WTC11 (cell line): Measurements from ENCODE around the gene RUSF1. TPM values are rescaled to one million over a fixed set of nuclear protein-coding genes. Genes with fewer than 3 reads are reported as not detected.

ENCODE experiments used
- ATAC-seq: fragments of 200-7000 bp; cut with Tn5 transposase; 2 replicates; pipeline ENCODE4 v1.10.0; 2021; ENCODE audit warnings: mild to moderate bottlenecking, moderate library complexity
- CTCF ChIA-PET: fragments of 300-600 bp; sonication (Branson Sonifier 250); formaldehyde crosslinking; loops from one replicate; lab custom pipeline; 2021; ENCODE audit warnings: antibody characterized with exemption; lab: Charles Lee
- POLR2A ChIA-PET: fragments of 350-600 bp; sonication (Branson Sonifier 250); formaldehyde crosslinking; loops from one replicate; lab custom pipeline; 2021; ENCODE audit warnings: antibody characterized with exemption; lab: Charles Lee
- DNase-seq: peaks from one replicate; pipeline ENCODE4 v3.0.0; 2021; ENCODE audit warnings: low spot score
- H3K27ac Mint-ChIP-seq: 2 replicates; pipeline ENCODE4 v1.8.0; 2021; ENCODE audit warnings: mixed read lengths
- H3K27me3 Mint-ChIP-seq: 2 replicates; pipeline ENCODE4 v1.8.0; 2021; ENCODE audit warnings: low read depth, mild to moderate bottlenecking, moderate library complexity, mixed read lengths
- H3K36me3 Mint-ChIP-seq: 2 replicates; pipeline ENCODE4 v1.8.0; 2021; ENCODE audit warnings: mixed read lengths
- H3K4me1 Mint-ChIP-seq: 2 replicates; pipeline ENCODE4 v1.8.0; 2022; ENCODE audit warnings: mixed read lengths
- H3K4me3 Mint-ChIP-seq: 2 replicates; pipeline ENCODE4 v1.8.0; 2021; ENCODE audit warnings: mild to moderate bottlenecking, moderate library complexity, mixed read lengths
- H3K9me3 Mint-ChIP-seq: 2 replicates; pipeline ENCODE4 v1.8.0; 2021; ENCODE audit warnings: mixed read lengths
- CTCF ChIP-seq: fragments of 200-600 bp; IDR thresholded peaks from 2 replicates; pipeline ENCODE4 v1.8.0; 2022; ENCODE audit warnings: antibody characterized with exemption
- FOXP4 ChIP-seq: sonication (generic); formaldehyde crosslinking; IDR thresholded peaks from 2 replicates; pipeline ENCODE4 v1.8.0; 2022; ENCODE audit warnings: mild to moderate bottlenecking, missing genetic modification reagents
- GTF2I ChIP-seq: fragments of 250-450 bp; sonication (Bioruptor Pico); conservative IDR thresholded peaks from 2 replicates; pipeline ENCODE4 v1.4.0; 2021; ENCODE audit warnings: mild to moderate bottlenecking
- HMGA2 ChIP-seq: fragments of 250-450 bp; sonication (Bioruptor Pico); IDR thresholded peaks from 2 replicates; pipeline ENCODE4 v1.4.0; 2021; ENCODE audit warnings: mild to moderate bottlenecking, moderate library complexity
- IRF2 ChIP-seq: sonication (generic); formaldehyde crosslinking; IDR thresholded peaks from 2 replicates; pipeline ENCODE4 v1.8.0; 2022; ENCODE audit warnings: low read depth, missing genetic modification reagents, borderline replicate concordance
- JUN ChIP-seq: sonication (generic); formaldehyde crosslinking; IDR thresholded peaks from 2 replicates; pipeline ENCODE4 v1.8.0; 2023; ENCODE audit warnings: mild to moderate bottlenecking, missing genetic modification reagents
- NFE2L1 ChIP-seq: sonication (generic); formaldehyde crosslinking; IDR thresholded peaks from 2 replicates; pipeline ENCODE4 v1.8.1; 2023; ENCODE audit warnings: missing genetic modification reagents
- NR2C2 ChIP-seq: sonication (generic); formaldehyde crosslinking; IDR thresholded peaks from 2 replicates; pipeline ENCODE4 v1.8.0; 2022; ENCODE audit warnings: mild to moderate bottlenecking, missing genetic modification reagents
- TP53 ChIP-seq: sonication (generic); formaldehyde crosslinking; IDR thresholded peaks from 2 replicates; pipeline ENCODE4 v1.8.1; 2023; ENCODE audit warnings: mild to moderate bottlenecking, missing genetic modification reagents
- USF2 ChIP-seq: sonication (generic); formaldehyde crosslinking; IDR thresholded peaks from 2 replicates; pipeline ENCODE4 v1.8.1; 2023; ENCODE audit warnings: mild to moderate bottlenecking, missing genetic modification reagents, moderate library complexity
- ZBTB43 ChIP-seq: sonication (generic); formaldehyde crosslinking; IDR thresholded peaks from 2 replicates; pipeline ENCODE4 v1.8.1; 2023; ENCODE audit warnings: mild to moderate bottlenecking, missing genetic modification reagents
- ZNF138 ChIP-seq: sonication (generic); formaldehyde crosslinking; conservative IDR thresholded peaks from 2 replicates; pipeline ENCODE4 v1.8.1; 2022; ENCODE audit warnings: mild to moderate bottlenecking, moderate library complexity, missing genetic modification reagents
- ZNF416 ChIP-seq: fragments of 250-450 bp; sonication (Bioruptor Pico); IDR thresholded peaks from 2 replicates; pipeline ENCODE4 v1.9.0; 2021; ENCODE audit warnings: mild to moderate bottlenecking, inconsistent platforms
- ZNF512 ChIP-seq: sonication (generic); formaldehyde crosslinking; IDR thresholded peaks from 2 replicates; pipeline ENCODE4 v1.8.1; 2022; ENCODE audit warnings: missing genetic modification reagents, borderline replicate concordance
- ZNF671 ChIP-seq: fragments of 250-450 bp; sonication (Bioruptor Pico); IDR thresholded peaks from 2 replicates; pipeline ENCODE4 v1.8.0; 2021; ENCODE audit warnings: mild to moderate bottlenecking
- total RNA-seq: library from RNA; stranded (reverse); gene quantifications from 3 replicates; pipeline ENCODE4 v1.2.3, GENCODE V29; 2021

Gene RUSF1
- total RNA-seq, 1 experiment from 2014 or later = 35.9 TPM

GRCh38 chr16:31528523-31529107, 20.4 kb upstream of the RUSF1 start:
- DNase-seq (no peak), ATAC-seq (peak; percentile 24)
- H3K4me1 Mint-ChIP-seq = peaks cover 30% of the 10 kb centered on the region
- no peaks in the 10 kb centered on the region for H3K36me3 Mint-ChIP-seq
- H3K9me3 Mint-ChIP-seq = no peaks in the 10 kb centered on the region
- H3K27ac Mint-ChIP-seq = no peak overlapping the region
- no peak for TF ChIP-seq CTCF
- TF ChIP-seq ZNF512 = no peak
- no peak for TF ChIP-seq NR2C2 (CRISPR knock-in tag)
- TF ChIP-seq ZNF671 (CRISPR knock-in tag) = no peak
- no peak for TF ChIP-seq ZNF138 (CRISPR knock-in tag)
- TF ChIP-seq, all 79 proteins: peak for 0
- ChIA-PET CTCF (interaction anchor here (0.6 to 2.7 kb wide), 13 partner anchors 9 to 185 kb away, joined by 3 to 16 read pairs (median 4); partner anchors contain the start of gene RUSF1), POLR2A (interaction anchor here (0.9 to 1.5 kb wide), 3 partner anchors 20 to 184 kb away, joined by 3 to 5 read pairs (median 3); partner anchors contain the start of gene RUSF1)
- Mint-ChIP-seq H3K27me3 (peaks cover 13% of the 10 kb centered on the region), H3K4me3 (peak overlapping the region; percentile 81)

- TF ChIP-seq HMGA2 (CRISPR knock-in tag) = no peak
- no peak for TF ChIP-seq JUN (CRISPR knock-in tag)
- no peak for TF ChIP-seq IRF2
- no peak for TF ChIP-seq FOXP4 (CRISPR knock-in tag)
- TF ChIP-seq NFE2L1 = no peak
- TF ChIP-seq TP53 (CRISPR knock-in tag) = no peak
- no peak for TF ChIP-seq ZBTB43 (CRISPR knock-in tag)
- no peak for TF ChIP-seq ZNF416 (CRISPR knock-in tag)
- no peak for TF ChIP-seq USF2 (CRISPR knock-in tag)
- no peak for TF ChIP-seq GTF2I
- TF ChIP-seq, all 79 proteins: peak for 0
- peaks cover 30% of the 10 kb centered on the region for H3K4me1 Mint-ChIP-seq
- no peaks in the 10 kb centered on the region for H3K36me3 Mint-ChIP-seq
- ChIA-PET POLR2A (interaction anchor here (1.0 kb wide), 1 partner anchor 185 kb away, joined by 3 read pairs; a partner anchor contains a TSS), CTCF (interaction anchor here (0.8 to 2.7 kb wide), 7 partner anchors 20 to 185 kb away, joined by 3 to 11 read pairs (median 6); partner anchors contain the start of gene RUSF1)
- no peaks in the 10 kb centered on the region for H3K9me3 Mint-ChIP-seq
- DNase-seq = no peak
- peaks cover 13% of the 10 kb centered on the region for H3K27me3 Mint-ChIP-seq
- peak within 1 kb of the TSS; percentile 81 for H3K4me3 Mint-ChIP-seq
- no peak within 1 kb of the TSS for H3K27ac Mint-ChIP-seq
- no peak for ATAC-seq
Observed at GRCh38 chr16:31527734-31528274, 19.6 kb upstream of the RUSF1 start, which contains the start of gene AHSP. Gene AHSP (plus strand): TSS chr16:31527900. CDS start chr16:31528140, 240 bp downstream.
